HG03280 (cell line): Measurements from ENCODE around the gene KPNB1.

Source experiments
- ATAC-seq: cut with Tn5 transposase; IDR thresholded peaks from one replicate; pipeline ENCODE4 v1.9.1; 2021; ENCODE audit warnings: mild to moderate bottlenecking, moderate library complexity; ENCODE audit not compliant: unreplicated experiment

Gene KPNB1

GRCh38 chr17:47728214-47728877 lies 78.6 kb downstream of the KPNB1 start:
- ATAC-seq = no peak

- ATAC-seq = no peak
Observed at GRCh38 chr17:47729476-47729875, 79.8 kb downstream of the KPNB1 start.

- no peak for ATAC-seq
Observed at GRCh38 chr17:47730681-47731080, 81.0 kb downstream of the KPNB1 start.

GRCh38 chr17:47731396-47731795 lies 81.7 kb downstream of the KPNB1 start:
- no peak for ATAC-seq

- no peak for ATAC-seq
Observed at GRCh38 chr17:47732399-47733046, 82.8 kb downstream of the KPNB1 start.

- peak; percentile 66 for ATAC-seq
Observed at GRCh38 chr17:47733047-47733673, 83.4 kb downstream of the KPNB1 start, which contains the start of gene TBX21. TSS of gene TBX21 (plus strand) at chr17:47733236. CDS start at chr17:47733455, 219 bp downstream.

GRCh38 chr17:47733674-47734410 lies 84.1 kb downstream of the KPNB1 start:
- peak; percentile 17 for ATAC-seq

- ATAC-seq = no peak
Observed at GRCh38 chr17:47735139-47735464, 85.4 kb downstream of the KPNB1 start.
